HepG2 (cell line): Measurements from ENCODE around the gene PHYHIPL. TPM values are rescaled to one million over a fixed set of nuclear protein-coding genes. Genes with fewer than 3 reads are reported as not detected.

Experiments
- ATAC-seq: fragments of 200-7000 bp; cut with Tn5 transposase; 3 replicates; pipeline ENCODE4 v1.9.1; 2020; ENCODE audit warnings: mild to moderate bottlenecking, moderate library complexity
- BruUV-seq: library from RNA; stranded (reverse); fragments of 400-500 nt; replicated peaks from 2 replicates; lab custom pipeline; 2021; lab: Mats Ljungman, UMichigan
- CTCF ChIA-PET: fragments of 300-600 bp; formaldehyde crosslinking; extraction: SDS; loops from one replicate; lab custom pipeline; 2021; ENCODE audit warnings: low total read pairs, inconsistent platforms, low intra/inter-chr PET ratio; lab: Yijun Ruan, JAX
- POLR2A ChIA-PET: fragments of 350-600 bp; sonication (Branson Sonifier 250); formaldehyde crosslinking; loops from one replicate; lab custom pipeline; 2020; ENCODE audit warnings: antibody characterized with exemption, inconsistent platforms; lab: Yijun Ruan, JAX
- DNase-seq: peaks from one replicate; pipeline ENCODE4 v3.0.0-alpha.2; 2015; ENCODE audit warnings: low spot score
- FAIRE-seq: peaks from 3 replicates; lab custom pipeline; 2011; peaks lifted over from hg19 to GRCh38; lab: Jason Lieb, UNC
- H2AFZ ChIP-seq: one replicate; pipeline ENCODE4 v1.6.1; 2011; ENCODE audit warnings: low read length, inconsistent platforms
- H3K27ac ChIP-seq: fragments of 300-600 bp; 3 replicates; pipeline ENCODE4 v1.8.0; 2011; ENCODE audit warnings: mixed run types, mild to moderate bottlenecking, mixed read lengths, low read length, inconsistent platforms; ENCODE audit not compliant: insufficient read depth; ENCODE audit errors: extremely low read length
- H3K27me3 ChIP-seq, 2 experiments: fragments of 200-600 bp in 1 of 2; 2 replicates in 1 of 2; 3 replicates in 1 of 2; pipeline versions ENCODE4 v1.6.0 to v1.8.0; 2011; ENCODE audit warnings: low read length in 2 of 2, mild to moderate bottlenecking in 2 of 2, moderate library complexity in 2 of 2, inconsistent platforms in 1 of 2; ENCODE audit not compliant: insufficient read depth in 2 of 2, control insufficient read depth in 1 of 2
- H3K36me3 ChIP-seq, 2 experiments: fragments of 200-600 bp in 1 of 2; replicated peaks in 1 of 2; 2 replicates in 1 of 2; 3 replicates in 1 of 2; pipeline versions ENCODE4 v1.5.1 to v1.8.0; 2011; ENCODE audit warnings: low read length in 2 of 2, inconsistent platforms in 1 of 2; ENCODE audit not compliant: insufficient read depth in 2 of 2, control insufficient read depth in 1 of 2
- H3K4me1 ChIP-seq: 2 replicates; pipeline ENCODE4 v1.5.1; 2012; ENCODE audit warnings: low read length, inconsistent platforms; ENCODE audit not compliant: insufficient read depth
- H3K4me2 ChIP-seq: 2 replicates; pipeline ENCODE4 v1.6.0; 2011; ENCODE audit warnings: low read depth, low read length, inconsistent platforms
- H3K4me3 ChIP-seq, 3 experiments: fragments of 200-600 bp in 1 of 3; sonication (generic), shearing (Covaris generic) in 1 of 3; replicated peaks in 1 of 3; 2 replicates each; pipeline ENCODE4 v1.5.1; 2011 to 2016; ENCODE audit warnings: low read length in 3 of 3, inconsistent platforms in 2 of 3, low read depth in 2 of 3, mild to moderate bottlenecking in 2 of 3, control low read depth in 1 of 3, mixed read lengths in 1 of 3; ENCODE audit not compliant: insufficient read depth in 1 of 3
- H3K79me2 ChIP-seq: one replicate; pipeline ENCODE4 v1.6.1; 2011; ENCODE audit warnings: low read length, inconsistent platforms; ENCODE audit not compliant: insufficient read depth
- H3K9ac ChIP-seq: 2 replicates; pipeline ENCODE4 v1.6.0; 2011; ENCODE audit warnings: mild to moderate bottlenecking, low read depth, low read length, inconsistent platforms; ENCODE audit not compliant: insufficient read depth
- H3K9me3 ChIP-seq: 2 replicates; pipeline ENCODE4 v1.5.1; 2012; ENCODE audit warnings: mild to moderate bottlenecking, low read length
- H4K20me1 ChIP-seq: 2 replicates; pipeline ENCODE4 v1.6.0; 2011; ENCODE audit warnings: inconsistent platforms, mild to moderate bottlenecking, low read length, moderate library complexity; ENCODE audit not compliant: insufficient read depth
- MAFK ChIP-seq, 2 experiments: IDR thresholded peaks in 1 of 2; conservative IDR thresholded peaks in 1 of 2; 2 replicates each; pipeline ENCODE4 v1.6.1; 2011; ENCODE audit warnings: improper control_type of control experiment in 2 of 2, low read length in 2 of 2
- NFIB ChIP-seq: sonication (generic); formaldehyde crosslinking; IDR thresholded peaks from 2 replicates; pipeline ENCODE4 v1.9.0; 2021; ENCODE audit warnings: missing genetic modification reagents, mild to moderate bottlenecking, borderline replicate concordance
- RBM22 ChIP-seq: fragments of 200-400 bp; formaldehyde crosslinking; optimal IDR thresholded peaks from 2 replicates; pipeline ENCODE3; 2017; ENCODE audit warnings: mild to moderate bottlenecking, low read length, moderate library complexity
- ZBTB21 ChIP-seq: sonication (generic); formaldehyde crosslinking; IDR thresholded peaks from 2 replicates; pipeline ENCODE4 v1.4.0; 2020; ENCODE audit warnings: missing genetic modification reagents
- ZNF234 ChIP-seq: sonication (generic); formaldehyde crosslinking; conservative IDR thresholded peaks from 2 replicates; pipeline ENCODE4 v1.5.1; 2020; ENCODE audit warnings: mild to moderate bottlenecking, missing genetic modification reagents
- ZNF616 ChIP-seq: sonication (generic); formaldehyde crosslinking; IDR thresholded peaks from 2 replicates; pipeline ENCODE4 v1.5.0; 2020; ENCODE audit warnings: low read depth, mild to moderate bottlenecking, missing genetic modification reagents
- ZSCAN21 ChIP-seq: sonication (generic); formaldehyde crosslinking; IDR thresholded peaks from 2 replicates; pipeline ENCODE4 v1.8.0; 2022; ENCODE audit warnings: mild to moderate bottlenecking, missing genetic modification reagents, moderate library complexity, borderline replicate concordance
- WGBS: methylation state at CpG from one replicate; pipeline ENCODE4 v1.1.6; 2017; ENCODE audit warnings: low lambda C conversion rate; 5-methylcytosine and 5-hydroxymethylcytosine counted together
- in situ Hi-C: cut with HindIII; loops from 2 replicates; pipeline ENCODE4 v1.10.0; 2017; ENCODE audit warnings: low pct_unique_long_range_greater_than_20kb; ENCODE audit not compliant: extremely low pct_ligation_motif_present
- intact Hi-C: fragments of 100-400 bp; cut with micrococcal nuclease; formaldehyde crosslinking; loops from one replicate; pipeline ENCODE4 v1.10.0; 2022; ENCODE audit not compliant: unreplicated experiment
- polyA plus RNA-seq, 8 experiments: library from polyadenylated mRNA; depleted of rRNA in 3 of 8; stranded (reverse) in 7 of 8; unstranded in 1 of 8; fragments of >200 nt; fragmentation: Illumina TruSeq in 4 of 8; extraction: Trizol in 4 of 8; gene quantifications; 2 replicates each; pipeline versions ENCODE4 v1.2.1 to v1.2.3, GENCODE V29; 2011 to 2016; ENCODE audit warnings: low read depth in 4 of 8, missing spikeins in 1 of 8, mixed read lengths in 1 of 8; ENCODE audit not compliant: insufficient read depth in 1 of 8
- total RNA-seq, 5 experiments: library from RNA; depleted of rRNA; stranded (reverse); fragments of >200 nt; fragmentation: Illumina TruSeq; extraction: Trizol; gene quantifications; 2 replicates each; pipeline ENCODE4 v1.2.3, GENCODE V29; 2016; ENCODE audit warnings: low read depth in 1 of 5

PHYHIPL gene
- total and polyA plus RNA-seq, 2 of the 13 experiments (the other 11 are each of a cell fraction or from before 2014, with no cell fraction given) = 40.6 to 78.5 TPM

DNA sequence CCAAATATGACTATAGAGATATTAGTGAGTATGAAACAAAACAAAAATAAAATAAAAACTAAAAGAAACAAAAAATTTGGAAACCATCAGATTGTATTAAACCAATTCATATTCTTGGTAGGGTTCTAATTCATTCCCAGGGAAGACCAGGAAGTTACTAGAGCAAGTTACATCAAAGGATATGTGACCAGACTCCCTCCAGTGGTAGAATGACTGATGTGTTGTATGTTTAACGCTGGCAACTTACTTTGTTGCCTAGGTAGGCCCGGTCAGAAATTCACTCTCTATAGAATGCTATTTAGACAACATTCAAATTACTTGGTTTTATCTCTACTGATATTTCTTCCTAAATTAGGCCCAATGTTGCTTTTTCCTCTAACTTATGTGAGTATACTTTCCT, 5.2 kb downstream of the PHYHIPL start (continued):
- TF ChIP-seq ZNF616 = no peak

DNA sequence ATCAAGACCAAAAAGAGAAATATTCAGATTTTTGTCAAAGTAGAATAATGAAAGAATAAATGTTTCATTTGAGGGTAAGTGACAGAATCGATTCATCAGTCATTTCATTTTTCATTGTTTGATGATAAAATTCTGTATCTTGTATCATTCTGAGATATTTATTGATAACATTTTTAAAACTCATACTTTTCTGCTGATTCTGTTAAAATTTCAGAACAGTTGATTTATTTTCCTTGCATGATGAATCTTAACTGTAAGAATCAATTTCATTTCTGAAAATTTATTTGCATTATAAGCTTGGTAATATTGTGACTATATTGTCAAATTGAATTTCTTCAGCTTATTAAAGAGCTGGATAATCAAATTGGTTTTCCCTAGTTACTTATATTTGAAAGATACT, 13.9 kb downstream of the PHYHIPL start:
- in situ Hi-C loops = no loop called here
- 87% methylated on average over 1 of the region's 1 CpG for WGBS
- ATAC-seq = no peak

DNA sequence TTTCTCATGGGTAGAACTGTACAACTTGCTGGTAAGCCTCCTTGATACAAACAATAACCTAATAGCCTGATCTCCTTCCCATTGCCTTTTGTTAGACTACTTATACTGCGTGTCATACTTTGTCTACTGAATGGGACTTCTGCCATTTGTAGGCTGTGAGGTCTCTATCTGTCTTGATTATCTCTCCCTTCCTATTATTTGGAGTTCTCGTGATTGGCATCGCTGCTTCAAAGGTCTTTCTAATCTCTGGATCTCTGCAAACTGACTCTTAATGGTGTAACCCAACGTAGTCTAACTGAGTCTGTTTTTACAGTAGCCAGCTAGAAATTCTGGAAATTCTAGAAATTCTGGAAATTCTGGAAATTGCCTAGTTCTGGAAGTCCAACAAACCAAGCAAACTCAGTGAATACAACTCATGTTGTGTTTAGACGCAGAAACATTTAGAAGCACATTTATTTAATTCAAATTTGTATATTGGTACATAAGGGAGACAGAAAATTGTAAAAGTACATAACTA, 29.8 kb downstream of the PHYHIPL start:
- CTCF ChIA-PET = no interaction called here
- Histone ChIP-seq H3K27me3 (no peaks in the 10 kb centered on the region), H3K4me3 (no peak overlapping the region), H3K27ac (no peak overlapping the region), H4K20me1 (peaks cover 63% of the 10 kb centered on the region), H3K36me3 (peaks cover 7 to 28% of the 10 kb centered on the region in 2 experiments; a peak in 4 of 5 replicates), H3K4me2 (no peak overlapping the region), H2AFZ (no peak overlapping the region), H3K79me2 (peaks cover 81% of the 10 kb centered on the region)
- in situ Hi-C loops = no loop called here
- POLR2A ChIA-PET = no interaction called here
- no peak for ATAC-seq
- BruUV-seq = no TSS peak
- 96% methylated on average over 5 of the region's 5 CpGs for WGBS
- no peak for FAIRE-seq
- TF ChIP-seq ZBTB21 (CRISPR knock-in tag) = no peak
- TF ChIP-seq NFIB (CRISPR knock-in tag) = no peak
- TF ChIP-seq RBM22 = peak; percentile 69
- no peak for TF ChIP-seq ZSCAN21 (CRISPR knock-in tag)
- TF ChIP-seq, all 625 proteins: peak for 1
- Histone ChIP-seq H3K9ac (no peak overlapping the region), H3K9me3 (no peaks in the 10 kb centered on the region), H3K4me1 (peaks cover 21% of the 10 kb centered on the region; the same call in 1 of the 2 replicates)
- DNase-seq = no peak
- intact Hi-C loops = no loop called here

More for the DNA sequence above, 13.9 kb downstream of the PHYHIPL start:
- no peak overlapping the region for H3K4me3 ChIP-seq
- no peak overlapping the region for H3K4me2 ChIP-seq
- no peak overlapping the region for H2AFZ ChIP-seq
- ChIA-PET POLR2A (no interaction called here), CTCF (no interaction called here)
- H3K79me2 ChIP-seq = peaks cover 80% of the 10 kb centered on the region
- H3K27me3 ChIP-seq = no peaks in the 10 kb centered on the region
- DNase-seq (no peak), FAIRE-seq (no peak)
- no peak overlapping the region for H3K9ac ChIP-seq
- no TSS peak for BruUV-seq
- no peaks in the 10 kb centered on the region for H3K9me3 ChIP-seq
- TF ChIP-seq MAFK (conservative IDR thresholded peaks at IDR 0.05 in 1 of 2, IDR thresholded peaks at IDR 0.05 in 1 of 2; ENCODE audit: low read length in 2 of 2) (peak; percentile 32 to 47; a peak in 2 of 4 replicates), ZNF234 (CRISPR knock-in tag) (no peak)
- H3K27ac ChIP-seq = no peak overlapping the region
- no peaks in the 10 kb centered on the region; a peak in 2 of 5 replicates for H3K36me3 ChIP-seq
- H3K4me1 ChIP-seq = peaks cover 58% of the 10 kb centered on the region
- H4K20me1 ChIP-seq = peaks cover 67% of the 10 kb centered on the region
- intact Hi-C loops = no loop called here
